LNCAP (cell line): ENCODE data around the gene PCGF6.

Source experiments
- CTCF ChIP-seq: fragments of 450-650 bp; IDR thresholded peaks from 2 replicates; pipeline ENCODE4 v1.5.1; 2017; ENCODE audit warnings: mild to moderate bottlenecking

PCGF6 gene

GRCh38 chr10:103374263-103374662 lies 23.3 kb upstream of the PCGF6 start:
- TF ChIP-seq CTCF = no peak

- no peak for TF ChIP-seq CTCF
These were observed 22.6 kb upstream of the PCGF6 start for GRCh38 chr10:103373544-103373943.

GRCh38 chr10:103367782-103368518 lies 17.0 kb upstream of the PCGF6 start, which contains the start of gene TAF5:
Gene TAF5, plus strand, starts transcription at chr10:103367976. Its CDS starts 14 bp downstream, at chr10:103367990.
- no peak for TF ChIP-seq CTCF

- no peak for TF ChIP-seq CTCF
These were observed 16.4 kb upstream of the PCGF6 start for GRCh38 chr10:103367379-103367781.

- TF ChIP-seq CTCF = no peak
These were observed 5.1 kb upstream of the PCGF6 start for GRCh38 chr10:103355906-103356599.

- no peak for TF ChIP-seq CTCF
These were observed 2.3 kb upstream of the PCGF6 start for GRCh38 chr10:103353281-103353680.

- TF ChIP-seq CTCF = no peak
These were observed 794 bp downstream of the PCGF6 start for GRCh38 chr10:103350175-103350516.
